DND-41 (cell line): ENCODE data around the gene COG5.
A peak's percentile ranks its signal among the peaks of the same experiment; 100 is the strongest.

Source experiments
- ATAC-seq: fragments of 200-7000 bp; cut with Tn5 transposase; 3 replicates; pipeline ENCODE4 v1.9.1; 2021; ENCODE audit warnings: low read depth; ENCODE audit not compliant: insufficient read depth
- DNase-seq: peaks from one replicate; pipeline ENCODE4 v3.0.0-alpha.2; 2020
- H2AFZ ChIP-seq: 2 replicates; pipeline ENCODE4 v1.6.0; 2012; ENCODE audit warnings: low read depth, low read length
- H3K27ac ChIP-seq: 2 replicates; pipeline ENCODE4 v1.5.1; 2012; ENCODE audit warnings: low read length, inconsistent platforms
- H3K27me3 ChIP-seq: fragments of 200-600 bp; sonication (generic); 2 replicates; pipeline ENCODE4 v1.6.0; 2012; ENCODE audit warnings: low read length, mild to moderate bottlenecking, inconsistent platforms; ENCODE audit not compliant: insufficient read depth, poor library complexity
- H3K36me3 ChIP-seq: 2 replicates; pipeline ENCODE4 v1.5.1; 2012; ENCODE audit warnings: low read length, inconsistent platforms; ENCODE audit not compliant: insufficient read depth
- H3K4me1 ChIP-seq: 2 replicates; pipeline ENCODE4 v1.5.1; 2012; ENCODE audit warnings: mild to moderate bottlenecking, low read length; ENCODE audit not compliant: insufficient read depth
- H3K4me2 ChIP-seq: 2 replicates; pipeline ENCODE4 v1.6.0; 2012; ENCODE audit warnings: mild to moderate bottlenecking, moderate library complexity, low read length, inconsistent platforms; ENCODE audit not compliant: insufficient read depth
- H3K4me3 ChIP-seq, 2 experiments: fragments of 200-600 bp in 1 of 2; shearing (Covaris generic) in 1 of 2; 2 replicates each; pipeline ENCODE4 v1.5.1; 2012 to 2016; ENCODE audit warnings: inconsistent platforms in 2 of 2, low read length in 2 of 2, mild to moderate bottlenecking in 2 of 2, low read depth in 1 of 2, moderate library complexity in 1 of 2
- H3K79me2 ChIP-seq: 2 replicates; pipeline ENCODE4 v1.6.0; 2012; ENCODE audit warnings: low read length, inconsistent platforms; ENCODE audit not compliant: insufficient read depth
- H3K9ac ChIP-seq: 2 replicates; pipeline ENCODE4 v1.6.0; 2012; ENCODE audit warnings: low read depth, mild to moderate bottlenecking, inconsistent platforms, low read length, moderate library complexity
- H3K9me3 ChIP-seq: 2 replicates; pipeline ENCODE4 v1.5.1; 2012; ENCODE audit warnings: low read length, moderate library complexity, mild to moderate bottlenecking, inconsistent platforms; ENCODE audit not compliant: insufficient read depth, severe bottlenecking
- H4K20me1 ChIP-seq: 2 replicates; pipeline ENCODE4 v1.6.0; 2012; ENCODE audit warnings: low read length; ENCODE audit not compliant: insufficient read depth
- CTCF ChIP-seq: IDR thresholded peaks from 2 replicates; pipeline ENCODE4 v1.5.1; 2012; ENCODE audit warnings: borderline replicate concordance, low read length, moderate library complexity, mild to moderate bottlenecking; ENCODE audit not compliant: poor library complexity, severe bottlenecking; ENCODE audit errors: extremely low read depth
- EZH2 ChIP-seq: IDR thresholded peaks from 3 replicates; pipeline ENCODE4 v1.6.1; 2012; ENCODE audit warnings: borderline replicate concordance, low read depth, mild to moderate bottlenecking, moderate library complexity, low read length, inconsistent platforms; ENCODE audit not compliant: severe bottlenecking

COG5 gene

DNA sequence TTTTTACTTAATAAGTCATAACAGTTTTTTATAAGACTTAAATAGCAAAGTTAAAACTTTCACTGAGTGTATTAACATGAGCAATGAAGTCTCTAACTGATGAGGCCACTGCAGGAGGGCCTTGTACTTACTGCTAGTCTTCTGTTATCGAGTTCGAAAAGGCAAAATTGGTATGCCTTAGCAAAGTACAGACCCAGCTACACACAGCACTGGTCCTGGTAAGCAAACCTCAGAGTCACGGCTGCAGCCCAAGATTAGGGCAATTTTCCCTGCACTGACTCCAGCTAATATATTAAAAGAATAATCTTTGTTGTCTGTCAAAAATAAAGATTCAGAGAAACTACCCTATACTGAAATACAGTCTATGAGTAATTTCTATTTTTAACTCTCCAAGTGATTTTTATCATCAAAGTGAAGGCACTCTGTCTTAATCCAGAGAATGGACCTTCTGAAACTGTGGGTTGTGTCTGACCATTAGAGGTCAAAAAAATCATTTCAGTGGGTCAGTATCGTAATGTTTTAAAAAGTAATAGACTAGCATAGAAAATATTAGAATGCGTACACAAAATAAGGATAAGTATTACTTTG is 309.2 kb downstream of the COG5 start:
- Histone ChIP-seq H3K4me3 (no peak overlapping the region), H3K9me3 (no peaks in the 10 kb centered on the region), H3K4me2 (no peak overlapping the region), H4K20me1 (no peaks in the 10 kb centered on the region), H3K9ac (no peak overlapping the region), H3K79me2 (no peaks in the 10 kb centered on the region), H2AFZ (no peak overlapping the region), H3K36me3 (no peaks in the 10 kb centered on the region; the same call in 1 of the 2 replicates), H3K4me1 (no peaks in the 10 kb centered on the region), H3K27me3 (no peaks in the 10 kb centered on the region), H3K27ac (no peak overlapping the region)
- DNase-seq, result no peak
- no peak for TF ChIP-seq EZH2
- TF ChIP-seq CTCF, result no peak
- ATAC-seq, result no peak

GRCh38 chr7:107253599-107253998 is 310.1 kb downstream of the COG5 start:
- H3K9ac ChIP-seq, result no peak overlapping the region
- no peaks in the 10 kb centered on the region for H3K79me2 ChIP-seq
- H4K20me1 ChIP-seq, result no peaks in the 10 kb centered on the region
- no peaks in the 10 kb centered on the region for H3K27me3 ChIP-seq
- H2AFZ ChIP-seq, result no peak overlapping the region
- H3K4me2 ChIP-seq, result no peak overlapping the region
- no peaks in the 10 kb centered on the region for H3K4me1 ChIP-seq
- no peak overlapping the region for H3K27ac ChIP-seq
- H3K36me3 ChIP-seq, result no peaks in the 10 kb centered on the region; the same call in 1 of the 2 replicates
- H3K4me3 ChIP-seq, result no peak overlapping the region
- TF ChIP-seq EZH2 (no peak), CTCF (no peak)
- no peak for DNase-seq
- no peak for ATAC-seq
- H3K9me3 ChIP-seq, result no peaks in the 10 kb centered on the region

GRCh38 chr7:107251963-107252362 is 311.8 kb downstream of the COG5 start:
- no peaks in the 10 kb centered on the region for H3K9me3 ChIP-seq
- ATAC-seq, result peak; percentile 65; the same call in 1 of the 3 replicates

More at GRCh38 chr7:107251963-107252362, 311.8 kb downstream of the COG5 start:
- Histone ChIP-seq H3K9ac (no peak overlapping the region), H3K4me3 (no peak overlapping the region), H3K4me1 (no peaks in the 10 kb centered on the region), H4K20me1 (no peaks in the 10 kb centered on the region), H2AFZ (no peak overlapping the region), H3K27ac (no peak overlapping the region), H3K4me2 (no peak overlapping the region), H3K79me2 (no peaks in the 10 kb centered on the region), H3K36me3 (peaks cover 10% of the 10 kb centered on the region; the same call in 1 of the 2 replicates), H3K27me3 (no peaks in the 10 kb centered on the region)
- DNase-seq, result no peak
- no peak for TF ChIP-seq CTCF
- no peak for TF ChIP-seq EZH2
